GM21515 (cell line): ENCODE measurements around the gene DOK7.
"Not testable (repeated sequence)": the region's sequence is repeated elsewhere in the genome, so short reads cannot be mapped to it uniquely, and the experiment has no call there.

Experiments
- ATAC-seq: cut with Tn5 transposase; IDR thresholded peaks from one replicate; pipeline ENCODE4 v1.9.1; 2021; ENCODE audit not compliant: unreplicated experiment

Gene DOK7

GRCh38 chr4:3501126-3501824 is 38.2 kb downstream of the DOK7 start:
- ATAC-seq, result no peak

- no peak for ATAC-seq
Observed at GRCh38 chr4:3501825-3502425, 38.8 kb downstream of the DOK7 start.

- ATAC-seq, result no peak
Observed at GRCh38 chr4:3502941-3503936, 40.1 kb downstream of the DOK7 start.

- no peak for ATAC-seq
Observed at GRCh38 chr4:3505231-3505630, 42.1 kb downstream of the DOK7 start.

GRCh38 chr4:3508542-3508941 is 45.4 kb downstream of the DOK7 start:
- ATAC-seq, result no peak

GRCh38 chr4:3510481-3510880 is 47.4 kb downstream of the DOK7 start:
- no peak for ATAC-seq

GRCh38 chr4:3511187-3511586 is 48.1 kb downstream of the DOK7 start:
- ATAC-seq, result no peak

- ATAC-seq, result not testable (repeated sequence)
Observed at GRCh38 chr4:3511601-3512000, 48.5 kb downstream of the DOK7 start.

- no peak for ATAC-seq
Observed at GRCh38 chr4:3512279-3512678, 49.2 kb downstream of the DOK7 start.

- ATAC-seq, result no peak
Observed at GRCh38 chr4:3512719-3513118, 49.6 kb downstream of the DOK7 start.

- no peak for ATAC-seq
Observed at GRCh38 chr4:3513807-3514206, 50.7 kb downstream of the DOK7 start.

GRCh38 chr4:3514221-3514780 is 51.2 kb downstream of the DOK7 start:
- ATAC-seq, result no peak

- no peak for ATAC-seq
Observed at GRCh38 chr4:3514806-3515501, 51.8 kb downstream of the DOK7 start.

GRCh38 chr4:3515646-3516045 is 52.5 kb downstream of the DOK7 start:
- no peak for ATAC-seq

GRCh38 chr4:3516061-3516835 is 53.1 kb downstream of the DOK7 start:
- no peak for ATAC-seq

- no peak for ATAC-seq
Observed at GRCh38 chr4:3516836-3517730, 54.0 kb downstream of the DOK7 start.

- no peak for ATAC-seq
Observed at GRCh38 chr4:3517731-3518510, 54.8 kb downstream of the DOK7 start.

- no peak for ATAC-seq
Observed at GRCh38 chr4:3518511-3518880, 55.4 kb downstream of the DOK7 start.
